Loucy (cell line): ENCODE data around the gene CYP46A1.

Source experiments
- CTCF ChIP-seq: fragments of 200-600 bp; sonication (generic); conservative IDR thresholded peaks from 2 replicates; pipeline ENCODE4 v1.5.1; 2014; ENCODE audit warnings: mild to moderate bottlenecking, antibody characterized with exemption, low read length
- EZH2phosphoT487 ChIP-seq: fragments of 200-600 bp; IDR thresholded peaks from 2 replicates; pipeline ENCODE4 v1.6.1; 2018; ENCODE audit warnings: antibody characterized with exemption, mild to moderate bottlenecking, moderate library complexity, borderline replicate concordance

GRCh38 chr14:99647411-99647810, 36.7 kb upstream of the CYP46A1 start:
- TF ChIP-seq CTCF (no peak), EZH2phosphoT487 (no peak)
